SK-N-SH (cell line): ENCODE measurements around the gene UQCRHL. TPM values are rescaled to one million over a fixed set of nuclear protein-coding genes. Genes with fewer than 3 reads are reported as not detected.

ENCODE experiments used
- CTCF ChIA-PET: fragments of 300-600, 350-600 bp; formaldehyde crosslinking; extraction: SDS; loops from one replicate; lab custom pipeline; 2021; lab: Yijun Ruan, JAX
- POLR2A ChIA-PET: fragments of 350-600 bp; sonication (Branson Sonifier 250); formaldehyde crosslinking; extraction: SDS; loops from one replicate; lab custom pipeline; 2020; ENCODE audit warnings: antibody characterized with exemption, inconsistent platforms; lab: Yijun Ruan, JAX
- DNase-seq: peaks from one replicate; pipeline ENCODE4 v3.0.0; 2012
- H2AFZ ChIP-seq: fragments of 200-600 bp; sonication (generic); 2 replicates; pipeline ENCODE4 v1.8.1; 2016; ENCODE audit warnings: antibody characterized with exemption, mild to moderate bottlenecking, low read depth
- H3F3A ChIP-seq: fragments of 200-600 bp; sonication (generic); replicated peaks from 2 replicates; pipeline ENCODE3; 2016; ENCODE audit warnings: antibody characterized with exemption, mild to moderate bottlenecking; ENCODE audit not compliant: insufficient read depth
- H3K27ac ChIP-seq, 2 experiments: fragments of 200-500 bp in 1 of 2; fragments of 200-600 bp in 1 of 2; sonication (Bioruptor generic) in 1 of 2; sonication (generic), shearing (Covaris generic) in 1 of 2; 2 replicates each; pipeline versions ENCODE4 v1.5.1 to v1.6.1; 2014 to 2016; ENCODE audit warnings: low read depth in 2 of 2, inconsistent platforms in 1 of 2, low read length in 1 of 2, mild to moderate bottlenecking in 1 of 2, mixed read lengths in 1 of 2
- H3K27me3 ChIP-seq: fragments of 200-600 bp; sonication (generic), shearing (Covaris generic); 2 replicates; pipeline ENCODE4 v1.6.1; 2016; ENCODE audit warnings: mixed run types; ENCODE audit not compliant: insufficient read depth
- H3K36me3 ChIP-seq, 2 experiments: fragments of 200-500 bp in 1 of 2; fragments of 200-600 bp in 1 of 2; sonication (Bioruptor generic) in 1 of 2; sonication (generic) in 1 of 2; replicated peaks in 1 of 2; 2 replicates each; pipeline versions ENCODE3 to v1.5.1; 2014 to 2016; ENCODE audit warnings: low read length in 1 of 2, mild to moderate bottlenecking in 1 of 2; ENCODE audit not compliant: insufficient read depth in 2 of 2, control insufficient read depth in 1 of 2
- H3K4me1 ChIP-seq, 2 experiments: fragments of 200-500 bp in 1 of 2; fragments of 200-600 bp in 1 of 2; sonication (Bioruptor generic) in 1 of 2; sonication (generic), shearing (Covaris generic) in 1 of 2; 2 replicates each; pipeline versions ENCODE4 v1.5.1 to v1.6.1; 2014 to 2016; ENCODE audit warnings: low read depth in 1 of 2, low read length in 1 of 2, mixed run types in 1 of 2; ENCODE audit not compliant: insufficient read depth in 2 of 2, control insufficient read depth in 1 of 2
- H3K4me2 ChIP-seq: fragments of 200-600 bp; sonication (generic), shearing (Covaris generic); 2 replicates; pipeline ENCODE4 v1.6.1; 2017; ENCODE audit warnings: mixed run types
- H3K4me3 ChIP-seq, 2 experiments: fragments of 200-500 bp in 1 of 2; fragments of 200-600 bp in 1 of 2; sonication (Bioruptor generic) in 1 of 2; sonication (generic), shearing (Covaris generic) in 1 of 2; 2 replicates each; pipeline versions ENCODE4 v1.5.1 to v1.8.1; 2014 to 2016; ENCODE audit warnings: low read depth in 2 of 2, inconsistent platforms in 1 of 2, low read length in 1 of 2, mild to moderate bottlenecking in 1 of 2, mixed read lengths in 1 of 2, moderate library complexity in 1 of 2
- H3K79me2 ChIP-seq: fragments of 200-600 bp; sonication (generic); 2 replicates; pipeline ENCODE4 v1.8.1; 2017; ENCODE audit warnings: mild to moderate bottlenecking; ENCODE audit not compliant: insufficient read depth
- H3K9ac ChIP-seq: fragments of 200-600 bp; sonication (generic); 2 replicates; pipeline ENCODE4 v1.6.1; 2017; ENCODE audit warnings: mixed run types
- H3K9me2 ChIP-seq: fragments of 200-600 bp; sonication (generic); 2 replicates; pipeline ENCODE4 v1.6.1; 2017; ENCODE audit warnings: mixed run types
- H3K9me3 ChIP-seq: fragments of 200-600 bp; sonication (generic); 2 replicates; pipeline ENCODE4 v1.6.1; 2017; ENCODE audit warnings: mixed run types, mild to moderate bottlenecking, moderate library complexity
- H4K20me1 ChIP-seq: fragments of 200-600 bp; sonication (generic); 2 replicates; pipeline ENCODE4 v1.6.1; 2017; ENCODE audit warnings: mild to moderate bottlenecking, mixed run types; ENCODE audit not compliant: insufficient read depth
- CHD2 ChIP-seq: fragments of 150-350 bp; IDR thresholded peaks from 2 replicates; pipeline ENCODE4 v1.6.1; 2018; ENCODE audit warnings: low read length; ENCODE audit not compliant: partially characterized antibody
- CTCF ChIP-seq: fragments of 200-600 bp; sonication (generic); IDR thresholded peaks from 2 replicates; pipeline ENCODE4 v1.6.1; 2017; ENCODE audit warnings: antibody characterized with exemption, mild to moderate bottlenecking, moderate library complexity
- ELF1 ChIP-seq: IDR thresholded peaks from 2 replicates; pipeline ENCODE4 v1.4.0; 2012
- FOXJ3 ChIP-seq: sonication (generic); formaldehyde crosslinking; IDR thresholded peaks from 2 replicates; pipeline ENCODE4 v1.5.1; 2020; ENCODE audit warnings: mild to moderate bottlenecking, missing genetic modification reagents
- FOXM1 ChIP-seq: IDR thresholded peaks from 2 replicates; pipeline ENCODE4 v1.4.0; 2012; ENCODE audit warnings: low read depth, mild to moderate bottlenecking
- GABPA ChIP-seq: IDR thresholded peaks from 2 replicates; pipeline ENCODE4 v1.4.0; 2012; ENCODE audit warnings: low read depth, mild to moderate bottlenecking
- GATA2 ChIP-seq: sonication (generic); formaldehyde crosslinking; IDR thresholded peaks from 2 replicates; pipeline ENCODE4 v1.5.0; 2020; ENCODE audit warnings: mild to moderate bottlenecking, missing genetic modification reagents
- IRF3 ChIP-seq: fragments of 150-350 bp; IDR thresholded peaks from 2 replicates; pipeline ENCODE4 v1.6.1; 2016; ENCODE audit warnings: mild to moderate bottlenecking, low read depth, low read length
- JUND ChIP-seq: IDR thresholded peaks from 2 replicates; pipeline ENCODE4 v1.4.0; 2012
- MAX ChIP-seq: IDR thresholded peaks from 2 replicates; pipeline ENCODE4 v1.4.0; 2012; ENCODE audit warnings: low read depth
- NFIC ChIP-seq: IDR thresholded peaks from 2 replicates; pipeline ENCODE4 v1.4.0; 2012; ENCODE audit warnings: borderline replicate concordance
- NRF1 ChIP-seq: IDR thresholded peaks from 2 replicates; pipeline ENCODE4 v1.6.1; 2012; ENCODE audit warnings: low read depth, mild to moderate bottlenecking, low read length
- PBX3 ChIP-seq: IDR thresholded peaks from 2 replicates; pipeline ENCODE4; 2012
- REST ChIP-seq: IDR thresholded peaks from 2 replicates; pipeline ENCODE4 v1.6.1; 2012; ENCODE audit warnings: mild to moderate bottlenecking, low read depth, low read length, moderate library complexity
- RXRA ChIP-seq: IDR thresholded peaks from 2 replicates; pipeline ENCODE4 v1.4.0; 2012; ENCODE audit warnings: low read depth, mild to moderate bottlenecking, borderline replicate concordance
- SIN3A ChIP-seq: IDR thresholded peaks from 2 replicates; pipeline ENCODE4 v1.6.1; 2012; ENCODE audit warnings: low read depth, mild to moderate bottlenecking, low read length, moderate library complexity, borderline replicate concordance
- SMC3 ChIP-seq: IDR thresholded peaks from 2 replicates; pipeline ENCODE4 v1.6.1; 2012; ENCODE audit warnings: low read depth, low read length, improper control_type of control experiment
- TCF12 ChIP-seq: IDR thresholded peaks from 2 replicates; pipeline ENCODE4 v1.4.0; 2012
- USF1 ChIP-seq: IDR thresholded peaks from 2 replicates; pipeline ENCODE4 v1.4.0; 2012; ENCODE audit warnings: low read depth, borderline replicate concordance
- YY1 ChIP-seq: IDR thresholded peaks from 2 replicates; pipeline ENCODE4 v1.4.0; 2012; ENCODE audit warnings: low read depth, mild to moderate bottlenecking
- ZBTB33 ChIP-seq: IDR thresholded peaks from 2 replicates; pipeline ENCODE4 v1.4.0; 2012; ENCODE audit warnings: low read depth, borderline replicate concordance
- WGBS: methylation state at CpG from one replicate; pipeline ENCODE4 v1.1.6; 2017; ENCODE audit warnings: low lambda C conversion rate; 5-methylcytosine and 5-hydroxymethylcytosine counted together
- polyA plus RNA-seq, 3 experiments: library from polyadenylated mRNA; depleted of rRNA; stranded (reverse); fragments of >200 nt; gene quantifications; 2 replicates each; pipeline ENCODE4 v1.2.3, GENCODE V29; 2012

UQCRHL gene
- polyA plus RNA-seq, 1 of the 3 experiments (the other 2 are of a cell fraction): 2.8 TPM

GRCh38 chr1:15777909-15778707 is 29.3 kb downstream of the UQCRHL start (continued):
- TF ChIP-seq USF1 (no peak), GABPA (no peak), PBX3 (no peak), SMC3 (no peak), FOXM1 (no peak)

GRCh38 chr1:15775706-15776105 is 31.7 kb downstream of the UQCRHL start:
- H3K9ac ChIP-seq: no peak overlapping the region
- H3K4me3 ChIP-seq: no peak overlapping the region
- no peaks in the 10 kb centered on the region for H3K4me1 ChIP-seq
- ChIA-PET CTCF (interaction anchor here (0.7 to 1.8 kb wide), 2 partner anchors 16 to 218 kb away, joined by 3 to 7 read pairs; no protein-coding TSS in a partner anchor), POLR2A (no interaction called here)
- DNase-seq: no peak
- peaks cover 39 to 52% of the 10 kb centered on the region in 2 experiments for H3K36me3 ChIP-seq
- no peaks in the 10 kb centered on the region for H3K79me2 ChIP-seq
- no peaks in the 10 kb centered on the region for H3K9me3 ChIP-seq
- no peaks in the 10 kb centered on the region for H3K27me3 ChIP-seq
- H2AFZ ChIP-seq: no peak overlapping the region
- whole genome bisulfite sequencing: 88% methylated on average over 2 of the region's 2 CpGs
- H3K27ac ChIP-seq: no peak overlapping the region
- no peak overlapping the region for H3K4me2 ChIP-seq
- H4K20me1 ChIP-seq: no peaks in the 10 kb centered on the region
- H3F3A ChIP-seq: peaks cover 9% of the 10 kb centered on the region
- no peaks in the 10 kb centered on the region for H3K9me2 ChIP-seq
- no peak for TF ChIP-seq CHD2
- TF ChIP-seq NRF1: no peak
- TF ChIP-seq TCF12: no peak
- no peak for TF ChIP-seq CTCF
- TF ChIP-seq ZBTB33: no peak
- no peak for TF ChIP-seq RXRA
- TF ChIP-seq NFIC: no peak
- TF ChIP-seq SMC3: no peak
- TF ChIP-seq REST: no peak
- TF ChIP-seq ELF1: no peak
- TF ChIP-seq JUND: no peak
- TF ChIP-seq FOXJ3: no peak
- TF ChIP-seq SIN3A: no peak
- no peak for TF ChIP-seq MAX
- no peak for TF ChIP-seq IRF3
- no peak for TF ChIP-seq YY1
- no peak for TF ChIP-seq GATA2
